Tibial nerve (tissue), 4 donors: Measurements from ENCODE around the gene SNAPC5. TPM values are rescaled to one million over a fixed set of nuclear protein-coding genes. Genes with fewer than 3 reads are reported as not detected.

Experiments used
- DNase-seq, 2 donors: peaks; one replicate each; pipeline ENCODE4 v3.0.0-alpha.2; 2019; ENCODE audit warnings: low spot score in 2 of 2
- H3K27ac ChIP-seq, 4 donors: fragments of 200-600 bp; sonication (generic) in 3 of 4; one replicate each; pipeline ENCODE4 v1.5.1; 2017 to 2019; ENCODE audit warnings: mild to moderate bottlenecking in 1 of 4
- H3K27me3 ChIP-seq, 2 donors: fragments of 200-600 bp; sonication (generic) in 1 of 2; one replicate each; pipeline versions ENCODE4 v1.5.1 to v1.6.0; 2017 to 2019
- H3K36me3 ChIP-seq, 3 donors: fragments of 200-600 bp; sonication (generic); one replicate each; pipeline ENCODE4 v1.5.1; 2018 to 2019
- H3K4me1 ChIP-seq, 4 donors: fragments of 200-600 bp; sonication (generic) in 3 of 4; one replicate each; pipeline ENCODE4 v1.5.1; 2017 to 2019
- H3K4me3 ChIP-seq, 4 donors: fragments of 200-600 bp; sonication (generic) in 3 of 4; one replicate each; pipeline ENCODE4 v1.5.1; 2017 to 2019; ENCODE audit warnings: mild to moderate bottlenecking in 1 of 4, moderate library complexity in 1 of 4
- H3K9me3 ChIP-seq, 4 donors: fragments of 200-600 bp; sonication (generic) in 3 of 4; one replicate each; pipeline ENCODE4 v1.5.1; 2017 to 2019
- EP300 ChIP-seq, 2 donors: sonication (generic); formaldehyde crosslinking; IDR thresholded peaks; one replicate each; pipeline ENCODE4 v1.6.1; 2017; ENCODE audit warnings: antibody characterized with exemption in 2 of 2, mild to moderate bottlenecking in 1 of 2
- POLR2A ChIP-seq, 2 donors: fragments of 450-650 bp; IDR thresholded peaks; one replicate each; pipeline ENCODE4 v1.6.1; 2017; ENCODE audit warnings: antibody characterized with exemption in 2 of 2, mild to moderate bottlenecking in 2 of 2, moderate library complexity in 2 of 2
- WGBS, 2 donors: methylation state at CpG; one replicate each; pipeline ENCODE4 v1.1.5; 2018; 5-methylcytosine and 5-hydroxymethylcytosine counted together
- small RNA-seq: library from RNA; depleted of rRNA; stranded (forward); fragments of <200 nt; gene quantifications from one replicate; pipeline ENCODE3, GENCODE V24; 2016
- total RNA-seq, 4 donors: library from RNA; depleted of rRNA; stranded (reverse); fragments of >200 nt; gene quantifications; one replicate each; pipeline ENCODE4 v1.1.0, GENCODE V29; 2016
- TF ChIP-seq, protein P1 (sequence below), 5 experiments: fragments of 200-600 bp in 3 of 5; fragments of 450-650 bp in 2 of 5; sonication (generic) in 3 of 5; IDR thresholded peaks; one replicate each; pipeline ENCODE4 v1.5.1; 2016 to 2019; ENCODE audit warnings: antibody characterized with exemption in 5 of 5, mild to moderate bottlenecking in 3 of 5, moderate library complexity in 2 of 5

SNAPC5 gene
- total RNA-seq, 4 donors from 2014 or later, result 12.7 to 25.8 (median 20.9) TPM

DNA sequence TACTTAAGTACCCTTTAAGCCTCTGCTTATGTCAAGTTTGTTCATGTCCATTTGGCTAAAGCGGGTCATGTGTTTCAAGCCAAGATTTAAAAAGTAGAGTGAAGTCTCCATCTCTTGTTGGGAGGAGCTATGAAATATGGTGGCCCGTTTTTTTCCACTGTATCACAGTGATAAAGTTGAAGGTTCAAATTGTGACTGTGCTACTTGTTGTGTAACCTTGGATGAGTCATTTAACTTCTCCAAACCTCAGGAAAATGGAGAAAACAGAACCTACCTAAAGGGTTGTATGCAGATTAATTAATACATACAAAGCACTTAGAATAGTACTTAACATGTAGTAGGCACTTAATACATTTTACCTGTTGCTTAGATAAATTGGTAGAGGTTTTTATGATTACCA lies 43.4 kb downstream of the SNAPC5 start:
- H3K36me3 ChIP-seq, result peaks cover 0 to 24% (median 0%) of the 10 kb centered on the region in 3 donors
- WGBS, 2 donors, result 89 to 93% methylated on average over 2 of the region's 2 CpGs

GRCh38 chr15:66452971-66453580 lies 44.5 kb downstream of the SNAPC5 start:
- TF ChIP-seq POLR2A (IDR thresholded peaks at IDR 0.05), result no peak
- TF ChIP-seq EP300 (IDR thresholded peaks at IDR 0.05), result peak in 1 of 2 donors; percentile 61
- peak; percentile 16 to 20 for DNase-seq
- 25 to 44% methylated on average over 1 of the region's 1 CpG for WGBS, 2 donors
- Histone ChIP-seq H3K27me3 (no peaks in the 10 kb centered on the region), H3K4me3 (no peak overlapping the region), H3K9me3 (no peaks in the 10 kb centered on the region), H3K27ac (no peak overlapping the region), H3K36me3 (peaks cover 0 to 30% (median 0%) of the 10 kb centered on the region in 3 donors), H3K4me1 (peaks cover 0 to 4% (median 0%) of the 10 kb centered on the region in 4 donors)

More for the DNA sequence above, 43.4 kb downstream of the SNAPC5 start:
- no peak overlapping the region for H3K27ac ChIP-seq
- no peak for DNase-seq
- H3K4me1 ChIP-seq, result peaks cover 0 to 4% (median 0%) of the 10 kb centered on the region in 4 donors
- no peaks in the 10 kb centered on the region for H3K27me3 ChIP-seq
- no peak overlapping the region for H3K4me3 ChIP-seq
- TF ChIP-seq EP300 (IDR thresholded peaks at IDR 0.05) (no peak), POLR2A (IDR thresholded peaks at IDR 0.05) (no peak)
- TF ChIP-seq, protein P1, sequence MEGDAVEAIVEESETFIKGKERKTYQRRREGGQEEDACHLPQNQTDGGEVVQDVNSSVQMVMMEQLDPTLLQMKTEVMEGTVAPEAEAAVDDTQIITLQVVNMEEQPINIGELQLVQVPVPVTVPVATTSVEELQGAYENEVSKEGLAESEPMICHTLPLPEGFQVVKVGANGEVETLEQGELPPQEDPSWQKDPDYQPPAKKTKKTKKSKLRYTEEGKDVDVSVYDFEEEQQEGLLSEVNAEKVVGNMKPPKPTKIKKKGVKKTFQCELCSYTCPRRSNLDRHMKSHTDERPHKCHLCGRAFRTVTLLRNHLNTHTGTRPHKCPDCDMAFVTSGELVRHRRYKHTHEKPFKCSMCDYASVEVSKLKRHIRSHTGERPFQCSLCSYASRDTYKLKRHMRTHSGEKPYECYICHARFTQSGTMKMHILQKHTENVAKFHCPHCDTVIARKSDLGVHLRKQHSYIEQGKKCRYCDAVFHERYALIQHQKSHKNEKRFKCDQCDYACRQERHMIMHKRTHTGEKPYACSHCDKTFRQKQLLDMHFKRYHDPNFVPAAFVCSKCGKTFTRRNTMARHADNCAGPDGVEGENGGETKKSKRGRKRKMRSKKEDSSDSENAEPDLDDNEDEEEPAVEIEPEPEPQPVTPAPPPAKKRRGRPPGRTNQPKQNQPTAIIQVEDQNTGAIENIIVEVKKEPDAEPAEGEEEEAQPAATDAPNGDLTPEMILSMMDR (IDR thresholded peaks at IDR 0.05), result no peak
- H3K9me3 ChIP-seq, result no peaks in the 10 kb centered on the region

GRCh38 chr15:66452420-66452819 lies 45.1 kb downstream of the SNAPC5 start:
- H3K27ac ChIP-seq, result no peak overlapping the region
- WGBS, 2 donors, result 90 to 92% methylated on average over 4 of the region's 4 CpGs
- H3K36me3 ChIP-seq, result peaks cover 0 to 35% (median 0%) of the 10 kb centered on the region in 3 donors
- H3K4me1 ChIP-seq, result peaks cover 0 to 4% (median 0%) of the 10 kb centered on the region in 4 donors
- H3K27me3 ChIP-seq, result no peaks in the 10 kb centered on the region
- H3K9me3 ChIP-seq, result no peaks in the 10 kb centered on the region
- TF ChIP-seq POLR2A (IDR thresholded peaks at IDR 0.05) (no peak), EP300 (IDR thresholded peaks at IDR 0.05) (no peak)
- TF ChIP-seq, protein P1 (IDR thresholded peaks at IDR 0.05), result no peak
- no peak for DNase-seq
- H3K4me3 ChIP-seq, result no peak overlapping the region

Small RNAs within 50 kb of the gene (small RNA-seq; reads per million reads assigned to genes)
- gene MIR4512, result not detected
- gene RF01159, result not detected
- not detected for gene SNORD16
- gene SNORD18A, result not detected
- not detected for gene SNORD18B
- gene SNORD18C, result not detected

Other genes with a start within 250 kb of the SNAPC5 start
- gene MEGF11, start 244.0 kb downstream of the SNAPC5 start, total RNA-seq, result 1 to 10 TPM in 3 of 4 donors, under 1 TPM in 1; 0.87 to 7.3 (median 4.9) TPM
- 10 to 100 TPM; 23.9 to 44.8 (median 38.3) TPM for gene DIS3L, start 204.2 kb downstream of the SNAPC5 start, total RNA-seq
- gene TIPIN, start 141.1 kb downstream of the SNAPC5 start, total RNA-seq, result 10 to 100 TPM in 1 of 4 donors, 1 to 10 TPM in 3; 5.4 to 17.5 (median 6.4) TPM
- 10 to 100 TPM; 30.2 to 64.8 (median 41.4) TPM for gene MAP2K1, start 110.8 kb downstream of the SNAPC5 start, total RNA-seq
- gene RPL4, start 7.1 kb upstream of the SNAPC5 start, total RNA-seq, result 1,000 to 10,000 TPM; 1,198 to 2,364 (median 2,009) TPM
- 1 to 10 TPM; 4.1 to 5.5 (median 4.2) TPM for gene ZWILCH, start 7.6 kb upstream of the SNAPC5 start, total RNA-seq
- gene LCTL, start 68.2 kb upstream of the SNAPC5 start, total RNA-seq, result 10 to 100 TPM in 1 of 4 donors, 1 to 10 TPM in 3; 3.3 to 12.6 (median 7.4) TPM
- gene SMAD6, start 204.5 kb upstream of the SNAPC5 start, total RNA-seq, result 10 to 100 TPM; 41.9 to 57.2 (median 48.6) TPM